ENCODE data around the gene PCGF3.

Gene PCGF3

DNA sequence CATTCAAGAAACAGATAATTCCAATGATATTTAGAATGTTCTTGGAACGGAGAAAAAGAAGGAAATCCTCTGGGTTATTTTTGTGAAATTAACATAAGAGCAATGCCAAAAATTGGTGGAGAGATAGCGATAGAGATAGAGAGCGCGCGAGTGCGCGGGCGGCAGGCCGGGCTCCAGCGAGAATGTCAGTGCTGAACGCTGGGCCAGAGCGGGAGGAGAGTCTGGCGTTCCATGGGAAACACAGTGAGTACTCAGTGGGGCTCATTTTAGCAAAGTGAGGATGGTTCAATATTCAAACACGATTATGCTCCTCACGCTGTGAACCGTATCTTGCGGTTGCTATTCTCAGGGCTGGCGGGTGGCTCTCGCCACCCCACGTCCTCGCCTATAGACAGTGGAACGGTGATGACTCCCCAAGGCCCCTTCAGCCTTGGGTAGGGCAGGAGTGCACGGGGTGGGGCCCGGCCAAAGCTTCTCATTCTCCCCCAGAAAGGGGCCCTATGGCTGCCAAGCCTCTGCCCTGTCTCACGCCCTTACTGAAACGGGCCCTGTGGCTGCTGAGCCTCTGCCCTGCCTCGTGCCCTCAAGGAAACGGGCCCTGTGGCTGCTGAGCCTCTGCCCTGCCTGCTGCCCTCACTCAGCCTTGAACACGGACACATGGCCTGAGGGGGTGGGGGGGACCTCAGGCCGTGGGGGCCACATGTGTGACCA is 103.4 kb downstream of the PCGF3 start:
- no peak for DNase-seq

DNA sequence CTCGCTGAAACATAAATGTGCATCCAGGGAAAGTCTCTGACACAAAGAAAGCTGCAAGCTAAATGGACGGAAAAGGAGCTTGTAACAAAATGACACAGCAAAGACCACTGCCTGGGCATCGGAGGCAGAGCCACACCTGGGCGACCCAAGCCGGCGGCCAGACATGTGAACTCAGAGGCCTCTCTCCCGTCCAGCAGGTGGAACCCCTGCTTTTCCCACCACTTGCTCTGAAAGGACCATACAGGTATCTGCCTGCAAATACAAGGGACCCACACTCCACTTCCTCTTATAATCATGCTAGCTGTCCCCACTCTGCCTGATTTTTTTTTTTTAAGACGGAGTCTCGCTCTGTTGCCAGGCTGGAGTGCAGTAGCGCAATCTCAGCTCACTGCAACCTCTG is 108.3 kb downstream of the PCGF3 start:
- DNase-seq, result no peak

DNA sequence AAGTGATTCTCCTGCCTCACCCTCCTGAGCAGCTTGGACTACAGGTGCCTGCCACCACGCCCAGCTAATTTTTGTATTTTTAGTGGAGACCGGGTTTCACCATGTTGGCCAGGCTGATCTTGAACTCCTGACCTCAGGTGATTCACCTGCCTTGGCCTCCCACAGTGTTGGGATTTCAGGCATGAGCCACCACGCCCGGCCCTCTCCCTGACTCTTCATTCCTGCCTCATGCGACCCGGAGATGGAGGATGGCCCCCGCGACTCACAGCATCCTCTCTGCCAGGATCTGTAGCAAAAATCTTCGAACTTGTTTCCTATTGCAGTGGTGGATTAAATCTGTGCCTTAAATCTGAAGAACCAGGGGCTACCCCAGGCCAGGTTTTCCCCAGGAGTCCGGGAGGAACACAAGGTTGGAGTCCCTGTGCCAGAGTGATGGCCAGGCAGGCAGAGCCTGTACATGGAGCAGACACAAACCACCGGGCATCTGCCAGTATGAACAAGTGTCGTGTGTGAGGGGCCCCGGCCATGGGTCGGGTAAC is 108.7 kb downstream of the PCGF3 start:
- DNase-seq, result no peak

DNA sequence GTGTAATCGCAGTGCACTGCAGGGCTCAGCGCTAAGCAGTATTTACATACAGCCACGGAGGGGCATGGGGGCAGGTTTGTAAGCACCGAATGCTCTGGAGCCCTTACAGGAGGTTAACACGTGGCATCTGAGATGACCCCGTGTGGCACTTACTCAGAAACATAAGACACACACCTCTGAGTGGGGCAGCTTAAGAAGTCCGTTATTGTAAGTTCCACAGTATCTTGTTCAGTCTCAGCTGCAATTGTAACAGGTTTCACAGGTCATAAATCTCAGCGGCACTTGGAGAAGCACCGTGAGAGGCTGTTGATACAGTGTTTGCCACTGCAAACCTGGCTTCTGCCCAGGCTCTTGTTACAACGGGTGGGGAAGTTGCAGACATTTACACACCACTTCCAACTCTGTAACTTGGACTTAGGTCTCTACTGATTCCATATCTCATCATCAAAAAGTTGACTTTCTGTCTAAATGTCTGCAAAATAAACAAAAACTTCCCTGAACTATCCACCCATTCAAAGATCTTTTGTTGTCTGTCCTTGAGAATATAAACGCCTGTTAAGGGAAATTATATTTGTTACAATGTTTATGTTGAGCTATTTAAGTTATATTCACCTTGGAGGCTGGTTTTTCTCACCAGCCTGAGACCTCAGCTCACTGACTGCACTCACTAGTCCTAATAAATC is 110.0 kb downstream of the PCGF3 start:
- no peak for DNase-seq

DNA sequence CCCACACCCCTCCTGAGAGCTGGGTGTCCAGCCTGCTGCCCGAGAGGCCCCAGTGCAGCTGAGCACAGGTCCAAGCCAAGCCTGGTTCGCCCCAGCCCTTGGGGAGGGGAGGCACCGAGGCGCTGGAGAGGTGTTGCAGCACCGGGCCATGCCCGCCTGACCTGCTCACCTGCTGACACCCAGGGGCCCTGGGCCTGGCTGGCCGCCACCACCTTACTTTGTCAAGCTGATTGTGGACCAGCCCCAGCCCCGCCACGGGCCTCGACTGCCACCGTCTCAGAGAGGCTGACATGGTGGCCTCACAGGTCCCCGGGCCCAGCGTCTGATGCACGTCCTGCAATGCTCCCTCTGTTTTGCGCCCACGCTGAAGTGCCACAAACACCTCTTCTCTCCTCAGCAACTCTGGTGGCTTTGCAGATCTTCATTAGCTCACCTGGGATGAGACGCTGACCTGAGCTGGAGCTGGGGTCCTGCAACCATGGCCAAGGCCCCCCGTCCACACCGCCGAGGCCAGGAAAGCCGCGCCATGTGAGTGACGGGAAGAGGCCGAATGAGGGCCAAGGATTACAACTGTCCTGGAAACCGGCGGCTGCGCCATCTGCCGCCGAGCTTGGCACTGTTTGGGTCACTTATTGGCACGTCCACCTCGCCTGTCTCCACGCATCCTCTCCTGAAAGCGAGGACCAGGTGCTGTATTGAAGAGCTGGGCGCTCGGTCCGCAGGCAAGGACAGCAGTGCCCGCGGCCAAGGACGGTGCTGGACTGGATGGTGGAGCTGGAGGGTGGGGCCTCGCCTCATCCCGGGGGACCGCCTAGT is 112.7 kb downstream of the PCGF3 start:
- DNase-seq, result no peak

DNA sequence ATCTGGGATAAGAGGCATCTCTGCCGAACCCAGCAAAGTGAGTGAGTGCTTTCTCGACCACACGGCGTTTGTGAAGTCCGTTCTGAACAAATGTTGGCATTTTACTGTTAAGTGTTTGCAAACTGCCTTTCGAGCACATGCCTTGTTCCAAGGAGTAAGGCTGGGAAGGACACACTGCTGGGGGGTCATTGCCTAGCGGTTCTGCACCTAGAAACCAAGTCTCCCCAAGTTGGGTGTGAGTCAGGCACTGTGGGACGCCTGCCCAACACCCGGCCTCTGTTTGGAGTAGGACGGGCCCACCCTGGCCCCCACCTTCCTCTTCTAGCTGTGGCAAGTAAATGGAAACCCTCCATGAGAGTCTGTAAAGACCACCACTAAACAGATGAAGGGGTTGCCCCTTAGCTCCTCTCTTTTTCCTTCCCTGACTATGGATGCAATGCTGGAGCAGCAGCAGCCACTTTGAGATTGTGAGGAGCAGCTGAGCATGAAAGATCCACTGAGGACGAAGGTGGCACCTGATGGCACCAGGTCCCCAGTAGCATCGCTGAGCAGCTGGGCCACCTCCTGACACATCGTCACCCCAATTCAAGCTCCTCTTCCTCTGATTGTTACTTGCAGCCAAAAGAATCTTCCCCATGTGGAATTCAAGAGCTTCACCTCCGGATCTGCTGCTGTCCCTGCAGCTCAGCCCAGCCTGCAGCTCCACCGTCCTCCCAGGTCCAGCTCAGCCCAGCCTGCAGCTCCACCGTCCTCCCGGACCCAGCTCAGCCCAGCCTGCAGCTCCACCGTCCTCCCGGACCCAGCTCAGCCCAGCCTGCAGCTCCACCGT is 114.0 kb downstream of the PCGF3 start:
- no peak for DNase-seq
